Gastrocnemius medialis (tissue), 4 donors: Measurements from ENCODE around the gene GPER1.

ENCODE experiments used
- POLR2A ChIP-seq, 2 donors: fragments of 450-650 bp; IDR thresholded peaks; one replicate each; pipeline ENCODE4 v1.6.1; 2017; ENCODE audit warnings: antibody characterized with exemption in 2 of 2, mild to moderate bottlenecking in 2 of 2, moderate library complexity in 2 of 2
- TF ChIP-seq, protein P1 (sequence below), 5 experiments: fragments of 450-650 bp in 3 of 5; fragments of 200-600 bp in 2 of 5; sonication (generic) in 2 of 5; IDR thresholded peaks in 4 of 5; conservative IDR thresholded peaks in 1 of 5; 1 replicate in 4 of 5; 2 replicates in 1 of 5; pipeline ENCODE4 v1.5.1; 2016 to 2019; ENCODE audit warnings: antibody characterized with exemption in 5 of 5, mild to moderate bottlenecking in 3 of 5, moderate library complexity in 3 of 5

DNA sequence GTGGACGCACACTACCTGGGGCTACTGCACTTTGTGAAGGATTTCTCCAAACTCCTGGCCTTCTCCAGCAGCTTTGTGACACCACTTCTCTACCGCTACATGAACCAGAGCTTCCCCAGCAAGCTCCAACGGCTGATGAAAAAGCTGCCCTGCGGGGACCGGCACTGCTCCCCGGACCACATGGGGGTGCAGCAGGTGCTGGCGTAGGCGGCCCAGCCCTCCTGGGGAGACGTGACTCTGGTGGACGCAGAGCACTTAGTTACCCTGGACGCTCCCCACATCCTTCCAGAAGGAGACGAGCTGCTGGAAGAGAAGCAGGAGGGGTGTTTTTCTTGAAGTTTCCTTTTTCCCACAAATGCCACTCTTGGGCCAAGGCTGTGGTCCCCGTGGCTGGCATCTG is 29.6 kb upstream of the GPER1 start:
- TF ChIP-seq, protein P1, sequence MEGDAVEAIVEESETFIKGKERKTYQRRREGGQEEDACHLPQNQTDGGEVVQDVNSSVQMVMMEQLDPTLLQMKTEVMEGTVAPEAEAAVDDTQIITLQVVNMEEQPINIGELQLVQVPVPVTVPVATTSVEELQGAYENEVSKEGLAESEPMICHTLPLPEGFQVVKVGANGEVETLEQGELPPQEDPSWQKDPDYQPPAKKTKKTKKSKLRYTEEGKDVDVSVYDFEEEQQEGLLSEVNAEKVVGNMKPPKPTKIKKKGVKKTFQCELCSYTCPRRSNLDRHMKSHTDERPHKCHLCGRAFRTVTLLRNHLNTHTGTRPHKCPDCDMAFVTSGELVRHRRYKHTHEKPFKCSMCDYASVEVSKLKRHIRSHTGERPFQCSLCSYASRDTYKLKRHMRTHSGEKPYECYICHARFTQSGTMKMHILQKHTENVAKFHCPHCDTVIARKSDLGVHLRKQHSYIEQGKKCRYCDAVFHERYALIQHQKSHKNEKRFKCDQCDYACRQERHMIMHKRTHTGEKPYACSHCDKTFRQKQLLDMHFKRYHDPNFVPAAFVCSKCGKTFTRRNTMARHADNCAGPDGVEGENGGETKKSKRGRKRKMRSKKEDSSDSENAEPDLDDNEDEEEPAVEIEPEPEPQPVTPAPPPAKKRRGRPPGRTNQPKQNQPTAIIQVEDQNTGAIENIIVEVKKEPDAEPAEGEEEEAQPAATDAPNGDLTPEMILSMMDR (IDR thresholded peaks at IDR 0.05 in 4 of 5, conservative IDR thresholded peaks at IDR 0.05 in 1 of 5), result no peak
- TF ChIP-seq POLR2A (IDR thresholded peaks at IDR 0.05), result no peak
